ENCODE results near the gene ZRANB3.
A peak's percentile ranks its signal among the peaks of the same experiment; 100 is the strongest.

The ZRANB3 gene

GRCh38 chr2:135258193-135258592 is 272.8 kb downstream of the ZRANB3 start:
- no peak overlapping the region for H3K4me3 ChIP-seq (ENCODE audit: low read depth, low read length)
- TF ChIP-seq, protein P1, sequence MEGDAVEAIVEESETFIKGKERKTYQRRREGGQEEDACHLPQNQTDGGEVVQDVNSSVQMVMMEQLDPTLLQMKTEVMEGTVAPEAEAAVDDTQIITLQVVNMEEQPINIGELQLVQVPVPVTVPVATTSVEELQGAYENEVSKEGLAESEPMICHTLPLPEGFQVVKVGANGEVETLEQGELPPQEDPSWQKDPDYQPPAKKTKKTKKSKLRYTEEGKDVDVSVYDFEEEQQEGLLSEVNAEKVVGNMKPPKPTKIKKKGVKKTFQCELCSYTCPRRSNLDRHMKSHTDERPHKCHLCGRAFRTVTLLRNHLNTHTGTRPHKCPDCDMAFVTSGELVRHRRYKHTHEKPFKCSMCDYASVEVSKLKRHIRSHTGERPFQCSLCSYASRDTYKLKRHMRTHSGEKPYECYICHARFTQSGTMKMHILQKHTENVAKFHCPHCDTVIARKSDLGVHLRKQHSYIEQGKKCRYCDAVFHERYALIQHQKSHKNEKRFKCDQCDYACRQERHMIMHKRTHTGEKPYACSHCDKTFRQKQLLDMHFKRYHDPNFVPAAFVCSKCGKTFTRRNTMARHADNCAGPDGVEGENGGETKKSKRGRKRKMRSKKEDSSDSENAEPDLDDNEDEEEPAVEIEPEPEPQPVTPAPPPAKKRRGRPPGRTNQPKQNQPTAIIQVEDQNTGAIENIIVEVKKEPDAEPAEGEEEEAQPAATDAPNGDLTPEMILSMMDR (IDR thresholded peaks at IDR 0.05; ENCODE audit: control insufficient read depth, extremely low read depth, insufficient read depth), result peak; percentile 37
- DNase-seq (ENCODE audit: low read depth), result no peak

DNA sequence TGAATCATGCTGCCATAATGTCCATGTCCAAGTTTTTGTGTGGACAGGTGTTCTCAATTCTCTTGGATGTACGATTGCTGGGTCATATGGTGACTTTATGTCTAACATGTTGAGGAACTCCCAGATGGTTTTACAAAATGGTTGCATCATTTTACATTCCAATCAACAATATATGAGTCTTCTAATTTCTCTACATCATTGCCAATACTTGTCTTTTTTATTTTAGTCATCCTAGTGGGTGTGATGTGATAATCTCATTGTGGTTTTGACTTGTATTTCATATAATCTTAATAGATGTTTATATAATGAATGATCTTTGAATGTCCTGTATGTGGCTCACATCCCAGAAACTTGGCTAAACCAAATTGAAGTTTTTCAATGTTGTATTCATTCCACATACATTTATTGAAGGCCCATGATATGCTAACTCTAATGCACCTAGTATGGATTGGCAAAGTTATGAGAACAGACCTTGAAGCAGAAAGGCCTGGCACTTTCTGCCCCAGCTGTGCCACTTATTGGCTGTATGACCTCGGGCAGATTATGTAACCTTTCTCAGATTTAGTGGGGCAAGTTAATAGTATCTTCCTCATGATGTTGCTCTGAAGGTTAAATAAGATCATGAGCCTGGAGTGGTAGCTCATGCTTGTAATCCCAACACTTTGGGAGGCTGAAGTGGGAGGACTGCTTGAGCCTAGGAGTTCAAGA is 273.5 kb downstream of the ZRANB3 start:
- H3K4me3 ChIP-seq (ENCODE audit: low read depth, low read length), result no peak overlapping the region
- DNase-seq (ENCODE audit: low read depth), result no peak
- TF ChIP-seq, protein P1 (IDR thresholded peaks at IDR 0.05; ENCODE audit: control insufficient read depth, extremely low read depth, insufficient read depth), result no peak

GRCh38 chr2:135256531-135257260 is 274.3 kb downstream of the ZRANB3 start:
- DNase-seq (ENCODE audit: low read depth), result no peak
- TF ChIP-seq, protein P1 (IDR thresholded peaks at IDR 0.05; ENCODE audit: control insufficient read depth, extremely low read depth, insufficient read depth), result no peak
- H3K4me3 ChIP-seq (ENCODE audit: low read depth, low read length), result no peak overlapping the region

DNA sequence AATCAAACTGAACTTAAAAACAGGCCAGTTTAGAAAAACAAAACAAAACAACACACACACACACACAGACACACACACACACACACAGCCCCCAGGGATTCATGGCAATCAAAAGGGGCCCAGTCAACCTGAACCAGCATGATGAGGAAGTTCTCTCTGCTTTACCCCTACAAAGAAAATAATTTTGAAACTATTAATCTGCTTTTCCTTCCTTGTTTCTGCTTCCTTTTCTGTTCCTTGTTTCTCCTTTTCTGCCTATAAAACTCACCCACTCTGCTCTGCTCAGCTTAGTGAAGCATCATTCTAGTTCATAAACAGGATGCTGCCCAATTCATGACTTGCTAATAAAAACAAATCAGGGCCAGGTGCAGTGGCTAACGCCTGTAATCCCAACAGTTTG is 275.8 kb downstream of the ZRANB3 start:
- TF ChIP-seq, protein P1 (IDR thresholded peaks at IDR 0.05; ENCODE audit: control insufficient read depth, extremely low read depth, insufficient read depth), result no peak
- DNase-seq (ENCODE audit: low read depth), result no peak
- H3K4me3 ChIP-seq (ENCODE audit: low read depth, low read length), result no peak overlapping the region

DNA sequence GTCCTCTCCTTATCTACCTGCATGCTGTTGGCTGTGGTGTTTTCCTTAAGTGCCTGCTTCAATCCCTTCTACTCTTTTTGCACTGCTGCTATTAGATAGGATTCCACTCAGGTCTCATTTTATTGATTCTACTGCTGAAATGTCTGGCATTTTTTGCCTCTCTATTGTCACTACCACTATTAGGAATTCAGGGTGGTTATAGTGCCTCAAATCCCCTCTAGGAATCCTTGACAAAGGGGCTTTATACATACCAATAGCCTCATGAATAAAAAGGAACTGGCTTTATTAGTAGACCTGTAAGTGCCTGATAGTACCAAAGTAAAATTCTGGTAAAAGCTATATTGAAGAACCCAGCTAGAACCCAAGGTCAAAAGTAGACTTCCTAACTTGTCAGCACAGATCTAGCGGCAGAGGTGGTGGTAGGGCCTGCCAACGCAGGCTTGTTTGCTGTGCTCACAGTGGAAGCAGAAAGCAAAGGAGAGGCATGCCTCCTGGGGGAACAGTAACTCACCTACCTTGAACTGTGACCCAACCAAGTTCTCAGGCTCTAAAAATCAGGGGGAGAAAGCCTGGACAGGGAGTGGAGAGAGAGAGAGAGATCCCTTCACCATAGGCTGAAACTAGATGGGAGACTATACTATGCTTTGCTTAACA is 278.1 kb downstream of the ZRANB3 start:
- no peak for DNase-seq (ENCODE audit: low read depth)
- H3K4me3 ChIP-seq (ENCODE audit: low read depth, low read length), result no peak overlapping the region
- TF ChIP-seq, protein P1 (IDR thresholded peaks at IDR 0.05; ENCODE audit: control insufficient read depth, extremely low read depth, insufficient read depth), result no peak

DNA sequence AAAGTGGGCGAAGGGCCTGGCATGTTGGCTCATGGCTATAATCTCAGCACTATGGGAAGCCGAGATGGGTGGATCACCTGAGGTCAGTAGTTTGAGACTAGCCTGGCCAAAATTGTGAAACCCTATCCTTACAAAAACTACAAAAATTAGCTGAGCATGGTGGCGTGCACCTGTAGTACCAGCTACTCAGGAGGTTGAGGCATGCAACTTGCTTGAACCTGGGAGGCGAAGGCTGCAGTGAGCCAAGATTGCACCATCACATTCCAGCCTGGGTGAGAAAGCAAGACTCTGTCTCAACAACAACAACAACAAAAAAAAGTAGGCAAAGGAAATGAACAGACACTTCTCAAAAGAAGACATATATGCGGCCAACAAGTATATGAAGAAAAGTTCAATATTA is 282.4 kb downstream of the ZRANB3 start:
- no peak for DNase-seq (ENCODE audit: low read depth)
- TF ChIP-seq, protein P1 (IDR thresholded peaks at IDR 0.05; ENCODE audit: control insufficient read depth, extremely low read depth, insufficient read depth), result no peak
- H3K4me3 ChIP-seq (ENCODE audit: low read depth, low read length), result no peak overlapping the region
